GM21447 (cell line): ENCODE data around the gene PGK1.

ENCODE experiments used
- ATAC-seq: cut with Tn5 transposase; IDR thresholded peaks from one replicate; pipeline ENCODE4 v1.9.1; 2021; ENCODE audit not compliant: unreplicated experiment

PGK1 gene

DNA sequence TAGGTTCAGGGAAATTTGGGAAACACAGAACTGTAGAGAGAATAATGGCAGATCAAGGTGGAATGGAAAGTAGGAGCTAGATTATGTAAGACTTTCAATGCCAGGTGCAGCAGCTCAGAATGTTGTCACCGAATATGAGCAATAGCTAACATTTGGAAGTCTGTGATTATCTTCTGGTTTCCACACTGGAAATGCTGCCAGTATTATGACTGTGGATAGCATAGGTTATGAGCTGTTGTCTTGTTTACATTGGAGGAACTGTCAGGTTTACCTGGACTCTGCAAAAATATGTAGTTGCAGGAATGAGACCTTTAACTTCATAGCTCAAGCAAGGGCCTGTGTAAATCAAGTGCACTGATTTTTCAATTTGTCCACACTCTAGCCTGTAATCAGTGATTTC, 61.4 kb downstream of the PGK1 start:
- no peak for ATAC-seq

DNA sequence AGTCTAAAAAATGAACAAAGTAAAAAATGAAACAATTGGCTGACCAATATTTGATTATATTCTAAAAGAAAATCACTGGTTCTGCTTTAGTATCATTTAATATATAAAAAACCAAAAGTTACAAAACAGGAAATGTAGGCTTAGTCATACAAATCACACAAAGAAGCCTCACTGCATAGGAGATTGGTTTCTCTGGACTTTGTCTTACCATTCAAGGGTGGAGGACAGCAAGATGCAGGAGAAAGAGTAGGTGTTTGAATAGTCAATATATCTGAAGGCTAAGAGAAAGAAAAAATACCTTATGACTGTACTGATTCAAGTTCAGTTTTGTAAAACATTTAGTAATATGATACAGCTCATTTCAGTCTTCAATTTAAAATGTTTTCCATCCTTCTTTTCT, 64.0 kb downstream of the PGK1 start:
- ATAC-seq: no peak
